KMS-11 (cell line): ENCODE results near the gene ARHGAP31.

ENCODE experiments used
- H2AFZ ChIP-seq: fragments of 200-600 bp; sonication (generic); 2 replicates; pipeline ENCODE4 v1.6.1; 2016; ENCODE audit warnings: antibody characterized with exemption, mixed run types, low read depth
- H3K27ac ChIP-seq: fragments of 200-600 bp; sonication (generic); 2 replicates; pipeline ENCODE4 v1.6.1; 2016; ENCODE audit warnings: mild to moderate bottlenecking, mixed run types
- H3K27me3 ChIP-seq: fragments of 200-600 bp; sonication (generic); 2 replicates; pipeline ENCODE4 v1.6.1; 2017; ENCODE audit warnings: mild to moderate bottlenecking, low read depth, mixed run types, moderate library complexity; ENCODE audit not compliant: insufficient read depth
- H3K36me3 ChIP-seq: fragments of 200-600 bp; sonication (generic); 2 replicates; pipeline ENCODE4 v1.6.1; 2017; ENCODE audit warnings: mild to moderate bottlenecking, mixed run types; ENCODE audit not compliant: insufficient read depth
- H3K4me1 ChIP-seq: fragments of 200-600 bp; sonication (generic); 2 replicates; pipeline ENCODE4 v1.6.1; 2016; ENCODE audit warnings: mild to moderate bottlenecking, low read depth, mixed run types; ENCODE audit not compliant: poor library complexity, severe bottlenecking
- H3K4me2 ChIP-seq: fragments of 200-600 bp; sonication (generic); 2 replicates; pipeline ENCODE4 v1.7.0; 2016; ENCODE audit warnings: mild to moderate bottlenecking, mixed run types
- H3K4me3 ChIP-seq: fragments of 200-600 bp; sonication (generic); IDR thresholded peaks from 2 replicates; pipeline ENCODE4 v1.6.1; 2017; ENCODE audit warnings: low read depth, low read length, mixed read lengths; ENCODE audit not compliant: insufficient read depth
- H3K79me2 ChIP-seq: fragments of 200-600 bp; sonication (generic); 2 replicates; pipeline ENCODE4 v1.6.1; 2016; ENCODE audit warnings: low read depth, mixed run types; ENCODE audit not compliant: insufficient read depth
- H3K9ac ChIP-seq: fragments of 200-600 bp; sonication (generic); 2 replicates; pipeline ENCODE4 v1.6.1; 2016; ENCODE audit warnings: mild to moderate bottlenecking, mixed run types
- H4K20me1 ChIP-seq: fragments of 200-600 bp; sonication (generic); 2 replicates; pipeline ENCODE4 v1.6.1; 2016; ENCODE audit warnings: mild to moderate bottlenecking, mixed run types; ENCODE audit not compliant: insufficient read depth
- TF ChIP-seq, protein P1 (sequence below): fragments of 200-600 bp; sonication (generic); conservative IDR thresholded peaks from 2 replicates; pipeline ENCODE4 v1.6.1; 2017; ENCODE audit warnings: low read depth, mild to moderate bottlenecking, antibody characterized with exemption, low read length, moderate library complexity, mixed read lengths

Gene ARHGAP31

DNA sequence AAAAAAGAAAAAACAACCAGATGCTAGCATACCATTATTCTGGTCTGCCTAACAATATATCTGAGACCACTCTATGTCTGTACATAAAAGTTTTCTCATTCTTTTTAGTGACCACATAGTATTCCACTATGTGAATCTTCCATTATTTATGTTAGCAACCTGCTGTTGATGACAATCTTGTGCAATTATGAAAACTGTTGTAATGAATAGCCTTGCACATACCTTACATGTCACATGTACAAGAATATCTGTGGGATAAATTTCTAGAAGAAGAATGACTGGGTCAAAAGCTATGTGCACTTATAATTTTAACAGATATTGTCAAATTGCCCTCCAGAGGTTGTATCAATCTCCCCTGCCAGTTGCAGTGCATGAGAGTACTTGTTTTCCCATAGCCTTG lies 62.5 kb downstream of the ARHGAP31 start:
- Histone ChIP-seq H3K4me2 (no peak overlapping the region), H3K27me3 (no peaks in the 10 kb centered on the region), H2AFZ (no peak overlapping the region), H3K4me1 (no peaks in the 10 kb centered on the region), H3K4me3 (no peak overlapping the region), H3K36me3 (no peaks in the 10 kb centered on the region), H3K27ac (no peak overlapping the region), H4K20me1 (no peaks in the 10 kb centered on the region), H3K79me2 (no peaks in the 10 kb centered on the region), H3K9ac (no peak overlapping the region)
- TF ChIP-seq, protein P1, sequence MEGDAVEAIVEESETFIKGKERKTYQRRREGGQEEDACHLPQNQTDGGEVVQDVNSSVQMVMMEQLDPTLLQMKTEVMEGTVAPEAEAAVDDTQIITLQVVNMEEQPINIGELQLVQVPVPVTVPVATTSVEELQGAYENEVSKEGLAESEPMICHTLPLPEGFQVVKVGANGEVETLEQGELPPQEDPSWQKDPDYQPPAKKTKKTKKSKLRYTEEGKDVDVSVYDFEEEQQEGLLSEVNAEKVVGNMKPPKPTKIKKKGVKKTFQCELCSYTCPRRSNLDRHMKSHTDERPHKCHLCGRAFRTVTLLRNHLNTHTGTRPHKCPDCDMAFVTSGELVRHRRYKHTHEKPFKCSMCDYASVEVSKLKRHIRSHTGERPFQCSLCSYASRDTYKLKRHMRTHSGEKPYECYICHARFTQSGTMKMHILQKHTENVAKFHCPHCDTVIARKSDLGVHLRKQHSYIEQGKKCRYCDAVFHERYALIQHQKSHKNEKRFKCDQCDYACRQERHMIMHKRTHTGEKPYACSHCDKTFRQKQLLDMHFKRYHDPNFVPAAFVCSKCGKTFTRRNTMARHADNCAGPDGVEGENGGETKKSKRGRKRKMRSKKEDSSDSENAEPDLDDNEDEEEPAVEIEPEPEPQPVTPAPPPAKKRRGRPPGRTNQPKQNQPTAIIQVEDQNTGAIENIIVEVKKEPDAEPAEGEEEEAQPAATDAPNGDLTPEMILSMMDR, result no peak

DNA sequence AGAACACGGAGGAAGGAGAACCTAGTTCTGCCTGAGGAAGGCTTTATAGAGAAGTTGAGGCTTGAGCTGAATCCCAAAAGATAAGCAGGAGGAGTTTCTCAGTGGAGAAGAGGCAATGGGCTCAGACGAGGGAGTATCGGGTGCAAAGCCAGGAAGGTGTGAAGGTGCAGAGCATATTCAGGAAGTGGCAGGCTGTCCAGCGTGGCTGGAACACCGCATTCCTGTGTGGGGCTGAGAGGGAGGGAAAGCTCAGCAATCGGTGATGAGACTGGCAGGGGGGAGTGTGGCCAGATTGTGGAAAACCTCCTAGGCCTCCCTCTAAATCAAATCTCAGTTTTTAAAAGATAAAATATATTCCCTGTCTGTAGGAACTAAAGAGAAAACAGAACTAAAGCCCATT lies 63.0 kb downstream of the ARHGAP31 start:
- no peaks in the 10 kb centered on the region for H4K20me1 ChIP-seq
- no peak overlapping the region for H3K4me3 ChIP-seq
- no peaks in the 10 kb centered on the region for H3K79me2 ChIP-seq
- no peaks in the 10 kb centered on the region for H3K27me3 ChIP-seq
- H3K27ac ChIP-seq, result no peak overlapping the region
- TF ChIP-seq, protein P1, result no peak
- H3K9ac ChIP-seq, result no peak overlapping the region
- H3K36me3 ChIP-seq, result no peaks in the 10 kb centered on the region
- no peak overlapping the region for H2AFZ ChIP-seq
- H3K4me1 ChIP-seq, result no peaks in the 10 kb centered on the region
- no peak overlapping the region for H3K4me2 ChIP-seq

DNA sequence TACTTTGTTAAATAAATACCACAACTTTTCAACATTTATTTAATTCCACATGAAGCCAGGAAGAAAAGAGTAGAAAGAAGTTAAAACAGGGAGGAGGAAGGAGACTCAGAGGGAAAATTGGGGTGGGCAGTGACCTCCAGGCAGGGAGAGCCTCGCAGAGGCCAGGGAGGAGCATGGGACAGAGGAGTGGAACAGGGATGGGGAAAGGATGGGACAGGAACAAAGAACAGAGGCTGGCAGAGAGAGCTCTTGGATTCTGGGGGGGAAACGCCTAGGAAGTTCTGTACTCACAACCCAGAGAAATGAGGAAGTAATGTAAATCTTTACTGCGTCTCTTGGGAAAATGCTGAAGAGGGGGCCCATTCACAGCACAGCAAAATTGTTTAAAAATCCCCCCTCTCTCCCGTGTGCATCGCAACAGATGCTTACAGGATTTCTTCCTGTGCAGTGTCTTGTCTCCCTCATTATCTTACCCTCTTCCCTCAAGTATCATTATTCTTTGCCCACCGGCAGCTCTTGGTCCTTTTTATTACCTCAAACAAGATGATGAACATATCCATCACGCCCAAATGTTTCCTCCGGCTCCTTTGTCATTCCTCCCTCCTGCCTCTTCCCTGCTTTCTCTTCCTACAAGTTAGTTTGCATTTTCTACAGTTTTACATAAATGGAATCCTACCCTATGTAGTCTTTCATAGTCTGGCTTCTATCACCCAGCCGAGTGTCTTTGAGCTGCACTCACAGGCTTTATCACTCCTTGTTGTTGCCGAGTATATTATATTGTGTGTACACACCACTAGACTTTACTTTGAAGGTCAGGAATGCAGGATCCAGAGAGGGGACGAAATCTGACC lies 65.5 kb downstream of the ARHGAP31 start:
- Histone ChIP-seq H3K27ac (no peak overlapping the region), H3K4me3 (no peak overlapping the region), H3K79me2 (no peaks in the 10 kb centered on the region), H3K9ac (no peak overlapping the region), H3K36me3 (no peaks in the 10 kb centered on the region), H4K20me1 (no peaks in the 10 kb centered on the region), H3K4me2 (no peak overlapping the region), H3K4me1 (no peaks in the 10 kb centered on the region), H2AFZ (no peak overlapping the region), H3K27me3 (no peaks in the 10 kb centered on the region)
- TF ChIP-seq, protein P1, result no peak

DNA sequence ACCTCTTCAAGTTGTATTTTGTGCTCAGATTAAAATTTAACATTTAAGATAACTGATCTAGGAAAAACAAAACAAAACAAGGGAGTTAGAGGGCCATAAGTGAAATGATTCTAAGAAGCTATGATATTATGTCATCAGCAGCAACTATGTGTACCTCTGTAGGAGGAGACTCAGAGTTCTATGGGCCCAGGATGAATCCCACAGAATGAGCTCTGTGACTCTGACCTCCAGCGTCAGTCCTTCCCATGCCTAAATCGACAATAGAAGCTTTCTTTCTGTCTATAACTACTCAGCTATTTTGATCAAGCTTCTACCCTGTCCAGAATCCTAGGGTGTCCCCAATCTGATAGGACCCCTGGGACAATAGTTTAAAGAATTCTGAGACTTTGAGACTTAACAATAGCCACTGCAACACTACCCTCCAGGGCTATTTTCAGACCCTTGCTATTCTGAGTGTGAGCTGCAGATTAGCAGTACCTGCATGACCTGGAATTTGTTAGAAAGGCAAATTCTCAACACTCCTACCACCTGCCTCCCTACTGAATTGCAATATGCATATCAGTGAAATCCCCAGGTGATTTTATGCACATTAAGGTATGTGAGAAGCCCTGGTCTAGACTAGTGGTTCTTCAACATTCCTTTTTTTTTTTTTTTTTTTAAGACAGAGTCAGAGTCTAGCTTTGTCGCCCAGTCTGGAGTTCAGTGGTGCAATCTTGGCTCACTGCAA lies 66.7 kb downstream of the ARHGAP31 start:
- Histone ChIP-seq H3K9ac (no peak overlapping the region), H3K79me2 (no peaks in the 10 kb centered on the region), H4K20me1 (no peaks in the 10 kb centered on the region), H2AFZ (no peak overlapping the region), H3K4me1 (no peaks in the 10 kb centered on the region), H3K4me2 (no peak overlapping the region), H3K27me3 (no peaks in the 10 kb centered on the region), H3K36me3 (no peaks in the 10 kb centered on the region), H3K4me3 (no peak overlapping the region), H3K27ac (no peak overlapping the region)
- TF ChIP-seq, protein P1, result no peak
